HEK293T (cell line): ENCODE results near the gene RTP5.

Experiments used
- CTCF ChIA-PET: fragments of 350-600 bp; formaldehyde crosslinking; extraction: SDS; loops from one replicate; lab custom pipeline; 2021; ENCODE audit warnings: antibody characterized with exemption, inconsistent platforms; lab: Yijun Ruan, JAX
- POLR2A ChIA-PET: fragments of 350-600 bp; formaldehyde crosslinking; extraction: SDS; loops from one replicate; lab custom pipeline; 2020; ENCODE audit warnings: antibody characterized with exemption, inconsistent platforms; lab: Yijun Ruan, JAX
- DNase-seq: peaks from one replicate; pipeline ENCODE4 v3.0.0; 2012; ENCODE audit warnings: mixed read lengths; ENCODE audit errors: extremely low spot score
- ARNT ChIP-seq: fragments of 450-650 bp; IDR thresholded peaks from 2 replicates; pipeline ENCODE4 v1.6.1; 2017; ENCODE audit warnings: mild to moderate bottlenecking
- BHLHE40 ChIP-seq: fragments of 450-650 bp; IDR thresholded peaks from 2 replicates; pipeline ENCODE4 v1.6.1; 2016; ENCODE audit warnings: mild to moderate bottlenecking, moderate library complexity, borderline replicate concordance
- CTBP1 ChIP-seq: fragments of 450-650 bp; IDR thresholded peaks from 2 replicates; pipeline ENCODE4 v1.6.1; 2016; ENCODE audit warnings: borderline replicate concordance
- ELF4 ChIP-seq: fragments of 450-650 bp; IDR thresholded peaks from 2 replicates; pipeline ENCODE4 v1.6.1; 2017; ENCODE audit warnings: antibody characterized with exemption
- FOXA1 ChIP-seq: fragments of 450-650 bp; IDR thresholded peaks from 2 replicates; pipeline ENCODE4 v1.6.1; 2016; ENCODE audit warnings: mild to moderate bottlenecking
- FOXK2 ChIP-seq: fragments of 450-650 bp; IDR thresholded peaks from 2 replicates; pipeline ENCODE4 v1.6.1; 2016; ENCODE audit warnings: mild to moderate bottlenecking
- FOXM1 ChIP-seq: fragments of 450-650 bp; IDR thresholded peaks from 2 replicates; pipeline ENCODE4 v1.6.1; 2017; ENCODE audit warnings: mild to moderate bottlenecking, borderline replicate concordance
- HDGF ChIP-seq: fragments of 450-650 bp; IDR thresholded peaks from 2 replicates; pipeline ENCODE4 v1.6.1; 2017; ENCODE audit warnings: antibody characterized with exemption, borderline replicate concordance
- L3MBTL2 ChIP-seq: fragments of 450-650 bp; conservative IDR thresholded peaks from 2 replicates; pipeline ENCODE4 v1.6.1; 2016; ENCODE audit warnings: mild to moderate bottlenecking
- LEF1 ChIP-seq: fragments of 450-650 bp; IDR thresholded peaks from 2 replicates; pipeline ENCODE4 v1.6.1; 2017; ENCODE audit warnings: mild to moderate bottlenecking, borderline replicate concordance
- NFRKB ChIP-seq: fragments of 450-650 bp; IDR thresholded peaks from 2 replicates; pipeline ENCODE4 v1.6.1; 2016; ENCODE audit warnings: mild to moderate bottlenecking, moderate library complexity
- SP1 ChIP-seq: fragments of 450-650 bp; IDR thresholded peaks from 2 replicates; pipeline ENCODE4 v1.6.1; 2017
- SUZ12 ChIP-seq: fragments of 450-650 bp; IDR thresholded peaks from 2 replicates; pipeline ENCODE4 v1.6.1; 2016; ENCODE audit warnings: mild to moderate bottlenecking
- TARDBP ChIP-seq: fragments of 450-650 bp; IDR thresholded peaks from 2 replicates; pipeline ENCODE4 v1.6.1; 2016
- ZNF384 ChIP-seq: fragments of 450-650 bp; IDR thresholded peaks from 2 replicates; pipeline ENCODE4 v1.6.1; 2016
- TF ChIP-seq, protein P1 (sequence below): fragments of 450-650 bp; IDR thresholded peaks from 2 replicates; pipeline ENCODE4 v1.6.1; 2016

The RTP5 gene

DNA sequence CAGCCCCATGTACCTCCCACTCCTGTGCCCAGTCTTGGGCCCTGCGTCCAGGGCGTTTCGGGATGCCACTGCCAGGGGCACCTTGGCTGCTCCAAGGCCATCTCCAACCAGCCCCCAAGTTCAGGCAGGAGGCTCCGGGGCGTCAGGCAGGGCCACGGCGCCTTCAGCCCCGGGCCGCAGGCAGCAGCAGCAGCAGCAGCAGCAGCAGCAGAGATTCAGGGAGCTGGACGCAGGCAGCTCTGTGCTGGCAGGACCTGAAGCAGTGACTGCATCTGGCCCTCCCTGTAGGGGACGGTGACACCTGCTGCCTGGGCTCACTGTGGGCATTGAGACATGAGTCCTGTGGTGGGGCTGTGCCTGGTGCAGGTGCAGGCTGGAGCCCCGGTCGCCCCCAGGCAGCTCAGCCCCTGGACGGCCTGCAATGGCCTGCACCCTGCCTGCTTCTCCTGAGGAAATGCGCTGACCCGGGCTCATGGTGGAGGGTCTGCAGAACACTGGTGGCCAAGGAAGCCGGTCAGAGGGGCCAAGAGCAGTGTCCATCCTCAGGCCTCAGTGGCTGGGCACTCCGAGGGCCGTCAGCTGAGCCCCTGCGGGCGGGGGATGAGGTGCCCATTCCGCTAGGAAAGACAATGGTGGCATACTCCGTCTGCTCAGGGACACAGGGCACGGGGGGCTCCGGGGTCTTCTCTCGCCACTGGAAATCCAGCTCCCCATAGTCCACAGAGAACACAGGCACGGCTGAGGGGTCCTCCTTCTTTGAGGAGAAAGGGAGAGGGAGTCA lies 18.8 kb upstream of the RTP5 start:
- no peak for TF ChIP-seq CTBP1
- no peak for TF ChIP-seq NFRKB
- TF ChIP-seq ZNF384 = no peak
- no peak for TF ChIP-seq ELF4
- TF ChIP-seq TARDBP = no peak
- TF ChIP-seq LEF1 = no peak
- TF ChIP-seq FOXA1 = no peak
- TF ChIP-seq BHLHE40 = no peak
- no peak for TF ChIP-seq FOXK2
- no peak for TF ChIP-seq SP1
- TF ChIP-seq FOXM1 = no peak
- POLR2A ChIA-PET = no interaction called here
- no peak for DNase-seq
- CTCF ChIA-PET = no interaction called here

DNA sequence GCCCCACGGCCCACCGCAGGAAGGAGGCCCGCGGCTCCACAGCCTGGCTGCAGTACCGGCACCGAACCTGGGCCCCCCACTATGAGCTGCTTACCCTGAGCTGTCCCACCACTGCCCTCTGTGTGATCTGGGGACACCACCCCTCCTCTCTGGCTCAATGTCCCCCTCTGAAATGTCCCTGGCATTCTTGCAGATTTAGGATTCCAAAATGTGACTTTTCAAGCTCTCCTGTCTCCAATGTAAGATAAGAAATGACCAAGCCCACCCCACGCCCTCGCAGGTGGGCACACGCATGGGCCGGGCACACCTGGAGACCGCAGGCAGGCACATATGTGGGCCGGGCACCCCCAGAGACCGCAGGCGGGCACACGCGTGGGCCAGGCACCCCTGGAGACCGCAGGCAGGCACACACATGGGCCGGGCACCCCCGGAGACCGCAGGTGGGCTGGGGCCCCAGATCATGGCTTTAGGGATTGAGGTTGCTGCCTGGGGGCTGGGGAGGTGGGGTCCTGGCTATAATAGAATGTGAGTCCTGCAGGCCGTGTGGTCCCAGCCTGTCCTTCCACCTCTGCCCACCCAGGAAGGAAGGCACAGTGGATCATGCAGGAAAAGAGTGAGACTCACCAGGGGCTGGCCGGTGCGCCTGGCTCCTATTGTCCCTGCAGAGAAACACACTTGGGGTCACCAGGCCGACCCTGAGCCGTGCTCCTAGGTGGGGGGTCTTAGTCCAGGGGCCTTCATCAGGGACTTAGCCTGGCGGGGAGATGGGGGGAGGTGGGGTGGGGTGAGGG lies 18.0 kb upstream of the RTP5 start:
- no peak for TF ChIP-seq BHLHE40
- TF ChIP-seq SUZ12 = no peak
- no peak for TF ChIP-seq FOXM1
- TF ChIP-seq ELF4 = no peak
- no peak for TF ChIP-seq ARNT
- TF ChIP-seq ZNF384 = no peak
- ChIA-PET CTCF (no interaction called here), POLR2A (no interaction called here)
- DNase-seq = no peak

DNA sequence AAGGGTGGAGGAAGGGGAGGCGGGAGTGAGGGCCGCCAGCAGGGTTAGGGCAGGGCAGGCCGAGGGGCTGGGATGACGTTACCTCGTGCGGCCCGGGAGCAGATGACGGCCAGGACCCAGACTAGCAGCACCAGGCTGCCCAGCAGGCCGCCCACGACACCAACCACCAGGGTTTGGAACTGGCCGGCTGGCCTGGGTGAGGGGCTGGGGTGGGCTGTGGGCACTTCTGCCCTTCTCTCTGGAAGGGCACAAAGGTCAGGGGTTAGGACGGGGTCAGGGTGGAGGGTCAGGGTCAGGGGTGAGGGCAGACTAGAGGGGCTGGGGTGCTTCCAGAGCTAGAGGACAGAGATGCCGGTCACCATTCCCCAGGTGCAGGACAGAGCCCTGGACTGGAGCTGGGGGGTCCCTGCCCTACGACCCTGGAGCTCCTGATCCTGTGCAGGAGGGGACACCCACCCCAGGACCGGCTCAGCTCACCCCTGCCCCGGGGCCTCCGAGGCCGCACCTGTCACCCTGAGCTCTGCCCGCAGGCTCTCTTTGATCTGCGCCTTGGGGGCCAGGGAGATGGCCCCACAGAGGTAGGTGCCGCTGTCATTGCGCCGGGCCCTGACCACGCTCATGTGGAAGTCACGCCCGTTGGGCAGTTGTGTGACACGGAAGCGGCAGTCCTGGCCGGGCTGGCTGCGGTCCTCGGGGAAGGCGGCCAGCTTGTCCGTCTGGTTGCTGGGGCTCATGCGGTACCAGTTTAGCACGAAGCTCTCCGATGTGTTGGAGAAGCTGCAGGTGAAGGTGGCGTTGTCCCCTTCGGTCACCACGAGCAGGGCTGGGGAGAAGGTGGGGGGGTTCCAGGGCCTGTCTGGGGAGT lies 17.2 kb upstream of the RTP5 start:
- POLR2A ChIA-PET = no interaction called here
- TF ChIP-seq FOXM1 (no peak), SUZ12 (no peak), ELF4 (no peak), FOXA1 (no peak), TARDBP (no peak), NFRKB (no peak), LEF1 (no peak), HDGF (no peak), ZNF384 (no peak), FOXK2 (no peak), BHLHE40 (no peak), L3MBTL2 (no peak), SP1 (no peak), CTBP1 (no peak), ARNT (no peak)
- TF ChIP-seq, protein P1, sequence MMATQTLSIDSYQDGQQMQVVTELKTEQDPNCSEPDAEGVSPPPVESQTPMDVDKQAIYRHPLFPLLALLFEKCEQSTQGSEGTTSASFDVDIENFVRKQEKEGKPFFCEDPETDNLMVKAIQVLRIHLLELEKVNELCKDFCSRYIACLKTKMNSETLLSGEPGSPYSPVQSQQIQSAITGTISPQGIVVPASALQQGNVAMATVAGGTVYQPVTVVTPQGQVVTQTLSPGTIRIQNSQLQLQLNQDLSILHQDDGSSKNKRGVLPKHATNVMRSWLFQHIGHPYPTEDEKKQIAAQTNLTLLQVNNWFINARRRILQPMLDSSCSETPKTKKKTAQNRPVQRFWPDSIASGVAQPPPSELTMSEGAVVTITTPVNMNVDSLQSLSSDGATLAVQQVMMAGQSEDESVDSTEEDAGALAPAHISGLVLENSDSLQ = no peak
- DNase-seq = no peak
- CTCF ChIA-PET = no interaction called here

DNA sequence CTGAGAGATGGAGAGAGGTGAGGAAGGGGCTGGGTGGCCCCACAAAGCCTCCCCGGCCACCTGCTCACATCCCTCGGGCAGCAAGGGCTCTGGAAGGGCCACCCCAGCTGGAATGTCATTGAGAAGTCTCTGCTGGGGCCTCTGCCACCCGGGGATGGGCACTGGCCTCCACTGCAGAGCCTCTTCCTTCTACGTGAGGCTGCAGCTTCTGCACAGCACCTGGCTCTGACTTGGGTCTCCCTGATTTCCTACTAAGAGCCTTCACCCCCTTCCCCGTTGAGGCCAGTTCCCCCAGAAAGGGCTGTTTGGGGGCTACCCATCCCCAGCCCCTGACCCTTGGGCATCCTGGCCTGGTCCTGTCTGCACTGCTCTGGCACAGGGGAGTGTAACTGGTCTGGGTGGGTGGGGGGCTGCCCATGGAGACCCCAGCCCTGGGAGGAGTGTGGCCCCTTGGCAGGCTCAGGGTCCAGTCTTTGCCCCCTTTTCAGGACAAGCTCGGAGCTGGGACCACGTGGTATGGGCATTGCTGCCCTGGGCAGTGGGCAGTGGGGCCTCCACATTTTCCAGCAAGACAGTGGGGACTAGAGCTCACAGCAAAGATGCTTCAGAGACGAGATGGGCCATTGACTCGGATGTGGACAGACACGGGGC lies 16.4 kb upstream of the RTP5 start:
- TF ChIP-seq ZNF384 (no peak), L3MBTL2 (no peak), FOXM1 (no peak), ELF4 (no peak), HDGF (no peak), FOXK2 (no peak), SP1 (no peak), FOXA1 (no peak), SUZ12 (no peak)
- DNase-seq = no peak
- ChIA-PET POLR2A (no interaction called here), CTCF (no interaction called here)

DNA sequence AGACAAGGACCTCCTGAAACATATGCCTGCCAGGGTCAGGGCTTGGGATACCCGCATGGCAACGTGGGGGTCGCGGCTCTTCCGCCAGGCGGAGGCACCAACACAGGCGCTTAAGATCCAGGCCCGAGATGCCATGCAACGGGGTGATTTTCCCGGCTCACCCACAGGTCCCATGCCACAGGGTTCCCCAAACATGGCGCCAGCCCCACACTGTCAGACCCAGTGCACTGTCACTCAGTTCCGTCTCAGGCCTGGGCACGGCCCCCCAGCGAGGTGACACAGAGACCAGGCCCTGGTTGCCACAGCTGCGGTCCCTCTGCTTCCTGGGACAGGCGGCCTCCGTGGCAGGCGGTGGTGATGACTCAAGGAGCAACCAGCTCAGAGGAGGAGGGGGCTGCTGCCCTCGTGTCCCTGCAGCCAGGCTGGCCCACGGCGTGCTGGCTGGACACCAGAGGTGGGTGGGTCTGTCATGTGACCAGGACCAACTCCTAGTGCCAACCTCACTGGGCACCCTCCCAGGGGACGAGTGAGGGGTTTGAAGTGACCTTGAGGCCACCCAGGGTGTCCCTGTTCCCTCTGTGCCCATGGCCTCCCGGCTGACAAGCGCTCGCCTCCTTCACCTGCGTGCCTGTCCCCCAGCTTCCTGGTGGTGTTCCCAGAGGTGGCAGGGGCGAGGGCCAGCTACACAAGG lies 15.7 kb upstream of the RTP5 start:
- TF ChIP-seq L3MBTL2 (no peak), SUZ12 (no peak), ARNT (no peak), TARDBP (no peak), FOXA1 (no peak), FOXK2 (no peak), LEF1 (no peak), SP1 (no peak), ZNF384 (no peak), NFRKB (no peak), FOXM1 (no peak), CTBP1 (no peak), HDGF (no peak), BHLHE40 (no peak), ELF4 (no peak)
- TF ChIP-seq, protein P1 = no peak
- CTCF ChIA-PET = no interaction called here
- no peak for DNase-seq
- POLR2A ChIA-PET = no interaction called here
